ENCODE measurements around the gene SPTLC1.

DNA sequence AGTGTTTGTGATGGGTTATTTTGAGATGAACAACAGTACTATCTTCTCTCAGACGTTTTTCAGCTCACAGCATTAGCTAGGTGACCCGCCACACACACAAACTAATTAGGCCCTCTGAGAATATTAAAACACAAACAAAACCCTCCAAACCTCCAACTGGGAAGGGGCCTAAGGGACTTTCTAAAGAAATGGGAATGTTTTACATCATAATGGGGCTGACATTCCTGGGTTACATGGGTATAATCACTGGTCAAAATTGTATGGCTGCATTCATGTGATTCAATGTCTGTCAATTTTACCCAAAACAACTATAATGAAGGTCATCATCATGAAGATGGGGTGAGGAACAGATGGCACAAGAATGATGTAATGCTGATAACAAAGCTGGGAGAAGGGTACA lies 59.6 kb downstream of the SPTLC1 start:
- TF ChIP-seq, protein P1, sequence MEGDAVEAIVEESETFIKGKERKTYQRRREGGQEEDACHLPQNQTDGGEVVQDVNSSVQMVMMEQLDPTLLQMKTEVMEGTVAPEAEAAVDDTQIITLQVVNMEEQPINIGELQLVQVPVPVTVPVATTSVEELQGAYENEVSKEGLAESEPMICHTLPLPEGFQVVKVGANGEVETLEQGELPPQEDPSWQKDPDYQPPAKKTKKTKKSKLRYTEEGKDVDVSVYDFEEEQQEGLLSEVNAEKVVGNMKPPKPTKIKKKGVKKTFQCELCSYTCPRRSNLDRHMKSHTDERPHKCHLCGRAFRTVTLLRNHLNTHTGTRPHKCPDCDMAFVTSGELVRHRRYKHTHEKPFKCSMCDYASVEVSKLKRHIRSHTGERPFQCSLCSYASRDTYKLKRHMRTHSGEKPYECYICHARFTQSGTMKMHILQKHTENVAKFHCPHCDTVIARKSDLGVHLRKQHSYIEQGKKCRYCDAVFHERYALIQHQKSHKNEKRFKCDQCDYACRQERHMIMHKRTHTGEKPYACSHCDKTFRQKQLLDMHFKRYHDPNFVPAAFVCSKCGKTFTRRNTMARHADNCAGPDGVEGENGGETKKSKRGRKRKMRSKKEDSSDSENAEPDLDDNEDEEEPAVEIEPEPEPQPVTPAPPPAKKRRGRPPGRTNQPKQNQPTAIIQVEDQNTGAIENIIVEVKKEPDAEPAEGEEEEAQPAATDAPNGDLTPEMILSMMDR (IDR thresholded peaks at IDR 0.05; ENCODE audit: low read depth, low read length): no peak
- TF ChIP-seq EZH2phosphoT487 (IDR thresholded peaks at IDR 0.05; ENCODE audit: low read depth): no peak

All from OCI-LY3 (cell line).